Stomach (tissue), 9 donors: ENCODE results near the gene ZNF354C. TPM values are rescaled to one million over a fixed set of nuclear protein-coding genes. Genes with fewer than 3 reads are reported as not detected.

ENCODE experiments used
- DNase-seq, 2 donors: peaks; one replicate each; pipeline versions ENCODE4 v3.0.0 to v3.0.0-alpha.2; 2013 to 2019
- H3K27ac ChIP-seq, 5 donors: fragments of 200-600 bp in 4 of 5; sonication (generic) in 4 of 5; one replicate each; pipeline ENCODE4 v1.5.1; 2013 to 2019; ENCODE audit warnings: mild to moderate bottlenecking in 1 of 5, moderate library complexity in 1 of 5
- H3K27me3 ChIP-seq, 3 donors: fragments of 200-600 bp; sonication (generic); one replicate each; pipeline ENCODE4 v1.5.1; 2017 to 2019; ENCODE audit warnings: mixed run types in 1 of 3
- H3K36me3 ChIP-seq, 4 donors: fragments of 200-600 bp; sonication (generic); 1 replicate in 3 of 4; 2 replicates in 1 of 4; pipeline ENCODE4 v1.5.1; 2016 to 2019
- H3K4me1 ChIP-seq, 4 donors: fragments of 200-600 bp; sonication (generic); one replicate each; pipeline ENCODE4 v1.5.1; 2016 to 2019
- H3K4me3 ChIP-seq, 4 donors: fragments of 200-600 bp; sonication (generic) in 3 of 4; one replicate each; pipeline ENCODE4 v1.5.1; 2016 to 2019; ENCODE audit warnings: mild to moderate bottlenecking in 1 of 4
- H3K9me3 ChIP-seq, 4 donors: fragments of 200-600 bp; sonication (generic); one replicate each; pipeline ENCODE4 v1.5.1; 2016 to 2019
- EP300 ChIP-seq: sonication (generic); formaldehyde crosslinking; IDR thresholded peaks from one replicate; pipeline ENCODE4 v1.6.1; 2017; ENCODE audit warnings: antibody characterized with exemption
- POLR2A ChIP-seq, 4 donors: fragments of 450-650 bp; IDR thresholded peaks; one replicate each; pipeline ENCODE4 v1.6.1; 2016; ENCODE audit warnings: antibody characterized with exemption in 4 of 4, control low read depth in 2 of 4, mild to moderate bottlenecking in 1 of 4, moderate library complexity in 1 of 4
- POLR2AphosphoS5 ChIP-seq, 3 donors: sonication (generic); formaldehyde crosslinking; IDR thresholded peaks; one replicate each; pipeline ENCODE4 v1.6.1; 2016; ENCODE audit warnings: antibody characterized with exemption in 3 of 3
- whole genome bisulfite sequencing, 5 donors: extraction: QIAGEN DNeasy Blood & Tissue Kit in 3 of 5; methylation state at CpG; one replicate each; pipeline versions ENCODE4 v1.1.5 to v1.1.7; 2013 to 2018; 5-methylcytosine and 5-hydroxymethylcytosine counted together
- intact Hi-C: fragments of 100-400 bp; cut with DNase I; formaldehyde crosslinking; loops from one replicate; pipeline ENCODE4 v1.15.1; 2023; ENCODE audit warnings: low total_unique reads
- polyA plus RNA-seq, 3 donors: library from polyadenylated mRNA; stranded (reverse); fragments of 200-250 nt; gene quantifications; one replicate each; pipeline ENCODE4 v1.2.3, GENCODE V29; 2013
- total RNA-seq, 5 donors: library from RNA; depleted of rRNA; stranded (reverse); fragments of >200 nt; gene quantifications; one replicate each; pipeline versions ENCODE4 v1.1.0 to v1.2.3, GENCODE V29; 2014 to 2016
- TF ChIP-seq, protein P1 (sequence below), 7 experiments: fragments of 450-650 bp in 4 of 7; fragments of 200-600 bp in 3 of 7; sonication (generic) in 3 of 7; IDR thresholded peaks; one replicate each; pipeline ENCODE4 v1.5.1; 2016 to 2019; ENCODE audit warnings: antibody characterized with exemption in 7 of 7, control low read depth in 2 of 7, mild to moderate bottlenecking in 1 of 7
- donor health status: healthy with polysubstance abuse.
- donor health status: Bipolar disorder and iron deficiency.
- donor health status: healthy.

ZNF354C gene
- total and polyA plus RNA-seq, 8 donors: 0.92 to 13.6 (median 1.3) TPM; not detected in 1

DNA sequence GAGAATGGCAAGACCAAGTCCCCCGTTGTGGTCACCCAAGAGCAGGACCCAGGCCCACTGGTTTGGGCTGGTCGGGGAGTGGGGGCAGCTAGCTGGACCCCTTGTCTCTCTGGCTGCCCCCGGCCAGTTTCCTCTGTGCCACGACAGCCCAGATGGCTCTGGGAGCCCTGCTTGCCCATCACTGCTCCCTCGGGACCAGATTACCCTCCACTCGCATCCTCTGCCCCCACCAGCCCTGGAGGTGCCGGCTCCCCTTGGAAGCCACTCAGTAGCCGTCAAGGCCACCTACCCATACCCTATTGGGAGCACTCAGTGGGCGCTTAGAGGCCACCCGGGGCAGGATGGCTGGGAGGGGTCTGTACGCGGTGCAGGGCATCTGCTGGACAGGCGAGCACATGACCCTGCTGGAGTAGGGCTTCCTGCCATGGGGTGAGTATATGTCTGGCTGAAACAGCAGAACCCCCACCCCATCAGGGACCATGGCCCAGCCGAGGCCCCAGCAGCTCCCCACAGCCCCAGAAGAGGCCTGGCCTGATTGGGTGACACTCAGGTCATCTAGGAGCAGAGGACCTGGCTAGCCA is 70.0 kb downstream of the ZNF354C start:
- Histone ChIP-seq H3K27me3 (no peaks in the 10 kb centered on the region), H3K4me1 (no peaks in the 10 kb centered on the region), H3K36me3 (peaks cover 0 to 61% (median 39%) of the 10 kb centered on the region in 4 donors), H3K27ac (no peak overlapping the region), H3K9me3 (peaks cover 0 to 23% (median 8%) of the 10 kb centered on the region in 4 donors), H3K4me3 (no peak overlapping the region)
- no peak for DNase-seq
- intact Hi-C loops: no loop called here
- 60 to 87% (median 86%) methylated on average over 1 to 14 of the region's 14 CpGs for WGBS, 5 donors
- TF ChIP-seq, protein P1, sequence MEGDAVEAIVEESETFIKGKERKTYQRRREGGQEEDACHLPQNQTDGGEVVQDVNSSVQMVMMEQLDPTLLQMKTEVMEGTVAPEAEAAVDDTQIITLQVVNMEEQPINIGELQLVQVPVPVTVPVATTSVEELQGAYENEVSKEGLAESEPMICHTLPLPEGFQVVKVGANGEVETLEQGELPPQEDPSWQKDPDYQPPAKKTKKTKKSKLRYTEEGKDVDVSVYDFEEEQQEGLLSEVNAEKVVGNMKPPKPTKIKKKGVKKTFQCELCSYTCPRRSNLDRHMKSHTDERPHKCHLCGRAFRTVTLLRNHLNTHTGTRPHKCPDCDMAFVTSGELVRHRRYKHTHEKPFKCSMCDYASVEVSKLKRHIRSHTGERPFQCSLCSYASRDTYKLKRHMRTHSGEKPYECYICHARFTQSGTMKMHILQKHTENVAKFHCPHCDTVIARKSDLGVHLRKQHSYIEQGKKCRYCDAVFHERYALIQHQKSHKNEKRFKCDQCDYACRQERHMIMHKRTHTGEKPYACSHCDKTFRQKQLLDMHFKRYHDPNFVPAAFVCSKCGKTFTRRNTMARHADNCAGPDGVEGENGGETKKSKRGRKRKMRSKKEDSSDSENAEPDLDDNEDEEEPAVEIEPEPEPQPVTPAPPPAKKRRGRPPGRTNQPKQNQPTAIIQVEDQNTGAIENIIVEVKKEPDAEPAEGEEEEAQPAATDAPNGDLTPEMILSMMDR (IDR thresholded peaks at IDR 0.05): no peak
- no peak for TF ChIP-seq POLR2A (IDR thresholded peaks at IDR 0.05)
- TF ChIP-seq EP300: no peak
- no peak for TF ChIP-seq POLR2AphosphoS5 (IDR thresholded peaks at IDR 0.05)

DNA sequence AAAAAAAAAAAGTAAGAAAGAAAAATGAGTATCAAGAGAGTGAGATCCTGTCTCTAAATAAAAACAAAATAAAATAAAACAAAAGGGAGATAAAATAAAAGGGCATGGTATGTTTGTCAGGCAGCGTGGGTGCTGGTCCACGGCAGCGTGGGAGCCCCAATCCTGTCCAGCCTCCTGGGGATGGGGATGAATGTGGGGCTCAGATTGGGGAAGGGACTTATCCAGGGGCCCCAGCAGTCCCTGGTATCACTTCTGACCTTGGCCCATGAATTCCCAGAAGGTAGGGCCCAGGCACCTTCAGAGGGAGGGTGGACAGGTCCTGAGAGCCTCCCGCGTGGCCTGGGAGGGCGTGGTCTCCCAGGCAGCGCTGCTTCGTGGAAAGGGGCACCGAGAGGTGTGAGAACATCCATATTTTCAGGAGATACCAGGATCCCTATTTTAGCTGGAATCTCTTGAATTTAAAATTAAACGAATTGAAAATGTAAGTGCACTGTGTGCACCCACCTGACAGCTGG is 71.2 kb downstream of the ZNF354C start:
- H3K27me3 ChIP-seq: no peaks in the 10 kb centered on the region
- H3K4me1 ChIP-seq: no peaks in the 10 kb centered on the region
- TF ChIP-seq POLR2A (IDR thresholded peaks at IDR 0.05): no peak
- TF ChIP-seq POLR2AphosphoS5 (IDR thresholded peaks at IDR 0.05): no peak
- TF ChIP-seq, protein P1 (IDR thresholded peaks at IDR 0.05): no peak
- no peak for TF ChIP-seq EP300
- intact Hi-C loops: no loop called here
- DNase-seq: no peak
- peaks cover 0 to 64% (median 40%) of the 10 kb centered on the region in 4 donors for H3K36me3 ChIP-seq
- WGBS, 5 donors: 68 to 78% (median 74%) methylated on average over 10 of the region's 10 CpGs
- no peak overlapping the region for H3K4me3 ChIP-seq
- H3K27ac ChIP-seq: no peak overlapping the region
- H3K9me3 ChIP-seq: peaks cover 0 to 14% (median 2%) of the 10 kb centered on the region in 4 donors

DNA sequence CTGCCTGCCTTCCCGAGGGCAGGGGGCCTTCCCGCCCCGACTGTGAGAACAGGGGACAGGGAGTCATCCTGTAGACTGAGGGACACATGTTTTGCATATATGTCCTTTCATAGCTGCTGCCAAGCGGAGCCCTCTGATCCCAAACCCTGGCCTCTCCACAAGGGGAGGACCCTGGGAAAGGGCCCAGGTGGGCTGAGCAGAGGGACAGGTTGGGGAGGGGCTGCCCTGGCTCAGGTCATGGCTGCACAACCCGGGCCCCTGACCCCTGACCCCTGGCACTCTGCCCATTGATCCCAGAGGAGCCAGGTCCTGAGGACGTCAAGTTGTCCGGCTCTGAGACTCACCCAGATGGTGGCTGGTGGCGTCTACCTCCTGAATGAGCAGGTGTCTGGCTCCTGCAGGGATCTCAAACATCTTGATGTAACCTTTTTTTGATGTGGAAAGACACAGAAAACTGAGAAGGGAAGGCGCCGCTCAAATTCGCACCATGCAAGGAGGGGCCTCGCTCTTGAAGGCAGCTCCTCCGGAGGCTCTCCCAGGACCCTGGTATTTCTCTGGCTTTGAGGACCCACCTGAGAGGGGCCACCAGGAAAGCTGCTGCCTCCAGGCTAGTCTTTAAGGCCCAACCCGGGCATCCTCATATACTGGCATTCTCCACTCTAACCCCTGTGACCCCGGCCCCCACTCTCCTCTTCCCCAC is 71.9 kb downstream of the ZNF354C start:
- H3K27me3 ChIP-seq: no peaks in the 10 kb centered on the region
- peaks cover 0 to 60% (median 37%) of the 10 kb centered on the region in 4 donors for H3K36me3 ChIP-seq
- intact Hi-C loops: no loop called here
- WGBS, 5 donors: 68 to 78% (median 75%) methylated on average over 12 to 15 of the region's 15 CpGs
- TF ChIP-seq POLR2A (IDR thresholded peaks at IDR 0.05) (no peak), POLR2AphosphoS5 (IDR thresholded peaks at IDR 0.05) (no peak)
- no peak for DNase-seq
- H3K27ac ChIP-seq: no peak overlapping the region
- peaks cover 0 to 8% (median 0%) of the 10 kb centered on the region in 4 donors for H3K9me3 ChIP-seq
- H3K4me3 ChIP-seq: no peak overlapping the region
- H3K4me1 ChIP-seq: no peaks in the 10 kb centered on the region

DNA sequence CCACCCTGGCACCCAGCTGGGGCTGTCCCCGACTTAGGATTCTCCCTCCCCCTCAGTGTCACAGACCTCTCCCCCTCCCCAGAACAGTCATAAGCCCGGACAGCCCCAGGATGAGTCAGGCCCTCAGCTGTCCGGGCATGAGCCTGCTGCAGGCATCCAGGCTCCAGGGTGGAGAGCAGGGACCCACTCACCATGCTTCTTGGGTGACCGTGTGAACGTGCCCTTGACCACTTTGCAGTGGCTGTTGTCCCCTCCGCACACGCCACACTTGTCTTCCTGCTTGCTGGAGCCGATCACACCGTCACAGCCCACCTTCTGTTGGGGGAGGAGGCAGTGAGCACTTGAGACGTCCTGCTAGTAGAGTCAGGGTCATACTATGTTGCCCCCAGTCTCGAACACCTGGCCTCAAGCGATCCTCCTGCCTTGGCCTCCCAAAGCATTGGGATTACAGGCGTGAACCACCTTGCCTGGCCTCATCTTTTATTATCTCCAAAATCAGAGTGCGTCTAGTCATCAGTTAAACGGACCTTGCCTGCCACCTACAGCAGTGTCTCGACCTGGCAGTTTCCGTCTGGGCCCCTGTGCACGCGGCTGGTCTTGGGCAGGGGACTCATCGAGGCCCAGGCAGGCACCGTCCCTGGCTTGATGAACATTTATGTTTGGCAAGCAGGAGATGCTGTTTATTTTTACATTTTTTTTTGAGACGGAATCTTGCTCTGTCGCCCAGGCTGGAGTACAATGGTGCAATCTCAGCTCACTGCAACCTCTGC is 72.6 kb downstream of the ZNF354C start:
- intact Hi-C loops: no loop called here
- Histone ChIP-seq H3K4me1 (no peaks in the 10 kb centered on the region), H3K4me3 (no peak overlapping the region), H3K9me3 (peaks cover 0 to under 1% (median 0%) of the 10 kb centered on the region in 4 donors), H3K36me3 (peaks cover 0 to 52% (median 33%) of the 10 kb centered on the region in 4 donors), H3K27ac (no peak overlapping the region), H3K27me3 (no peaks in the 10 kb centered on the region)
- WGBS, 5 donors: 84 to 86% (median 84%) methylated on average over 18 to 23 of the region's 23 CpGs
- TF ChIP-seq POLR2A (IDR thresholded peaks at IDR 0.05) (no peak), EP300 (no peak), POLR2AphosphoS5 (IDR thresholded peaks at IDR 0.05) (no peak)
- TF ChIP-seq, protein P1 (IDR thresholded peaks at IDR 0.05): no peak
- no peak for DNase-seq

Other genes with a start within 250 kb of the ZNF354C start
- 10 to 100 TPM in 4 of 5 donors, 1 to 10 TPM in 1; 7.5 to 39.7 (median 23.3) TPM for gene ZNF354B, start 200.4 kb upstream of the ZNF354C start, total RNA-seq
- 10 to 100 TPM in 1 of 3 donors, 1 to 10 TPM in 2; 2.1 to 10.4 (median 2.7) TPM for gene ZNF354B, start 200.4 kb upstream of the ZNF354C start, polyA plus RNA-seq
- 100 to 1,000 TPM in 1 of 5 donors, 1 to 10 TPM in 3, under 1 TPM in 1; 0.87 to 128 (median 1.4) TPM for gene ZFP2, start 164.5 kb upstream of the ZNF354C start, total RNA-seq
- 1 to 10 TPM in 2 of 3 donors, under 1 TPM in 1; 1.00 to 1.5 (median 1.2) TPM for gene ZFP2, start 164.5 kb upstream of the ZNF354C start, polyA plus RNA-seq
- gene ZNF454, start 119.2 kb upstream of the ZNF354C start, total RNA-seq: 10 to 100 TPM in 1 of 5 donors, 1 to 10 TPM in 2, under 1 TPM in 1, not detected in 1; 0.45 to 46.7 (median 3.2) TPM
- gene ZNF454, start 119.2 kb upstream of the ZNF354C start, polyA plus RNA-seq: under 1 TPM; 0.61 to 0.87 (median 0.80) TPM
- not detected for gene GRM6, start 65.1 kb upstream of the ZNF354C start, total RNA-seq
- not detected for gene GRM6, start 65.1 kb upstream of the ZNF354C start, polyA plus RNA-seq
- gene ZNF879, start 36.6 kb upstream of the ZNF354C start, total RNA-seq: 10 to 100 TPM in 1 of 5 donors, 1 to 10 TPM in 4; 1.8 to 18.7 (median 6.4) TPM
- 1 to 10 TPM in 1 of 3 donors, under 1 TPM in 2; 0.76 to 1.9 (median 0.81) TPM for gene ZNF879, start 36.6 kb upstream of the ZNF354C start, polyA plus RNA-seq